NCI-H345 treated with DMSO at 0.1 percent for 48 hours (cell line): ENCODE measurements around the gene RIN1.
A peak's percentile ranks its signal among the peaks of the same experiment; 100 is the strongest.

ENCODE experiments used
- DNase-seq: peaks from one replicate; lab custom pipeline; 2025; ENCODE audit not compliant: unreplicated experiment; lab: John Stamatoyannopoulos, UW

RIN1 gene

DNA sequence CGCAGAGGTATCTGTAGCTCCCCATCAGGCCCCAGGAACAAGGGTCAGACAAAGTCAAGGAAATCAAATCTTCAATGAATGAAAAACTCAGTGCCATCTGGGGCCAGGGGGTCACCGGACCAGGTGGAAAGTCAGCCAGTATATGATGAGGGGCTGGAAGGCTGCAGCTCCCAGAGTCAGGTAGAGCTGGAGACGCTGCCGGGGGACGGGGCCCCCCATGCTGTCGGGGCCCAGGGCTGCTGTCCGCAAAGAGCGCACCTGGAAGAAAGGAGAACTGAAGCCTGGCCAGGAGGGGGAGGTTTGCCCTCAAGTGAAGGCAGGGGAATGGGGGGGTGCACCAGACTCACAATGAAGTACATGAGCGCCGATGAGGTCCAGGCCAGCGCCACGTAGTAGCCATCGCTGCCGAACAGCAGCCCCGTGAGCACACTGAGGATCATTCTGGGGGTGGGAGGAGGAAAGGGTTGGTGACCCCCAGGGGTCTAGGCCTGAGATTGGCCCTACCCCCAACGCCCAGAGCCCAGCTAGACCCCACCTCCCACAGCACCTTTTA is 51.6 kb downstream of the RIN1 start:
- no peak for DNase-seq

DNA sequence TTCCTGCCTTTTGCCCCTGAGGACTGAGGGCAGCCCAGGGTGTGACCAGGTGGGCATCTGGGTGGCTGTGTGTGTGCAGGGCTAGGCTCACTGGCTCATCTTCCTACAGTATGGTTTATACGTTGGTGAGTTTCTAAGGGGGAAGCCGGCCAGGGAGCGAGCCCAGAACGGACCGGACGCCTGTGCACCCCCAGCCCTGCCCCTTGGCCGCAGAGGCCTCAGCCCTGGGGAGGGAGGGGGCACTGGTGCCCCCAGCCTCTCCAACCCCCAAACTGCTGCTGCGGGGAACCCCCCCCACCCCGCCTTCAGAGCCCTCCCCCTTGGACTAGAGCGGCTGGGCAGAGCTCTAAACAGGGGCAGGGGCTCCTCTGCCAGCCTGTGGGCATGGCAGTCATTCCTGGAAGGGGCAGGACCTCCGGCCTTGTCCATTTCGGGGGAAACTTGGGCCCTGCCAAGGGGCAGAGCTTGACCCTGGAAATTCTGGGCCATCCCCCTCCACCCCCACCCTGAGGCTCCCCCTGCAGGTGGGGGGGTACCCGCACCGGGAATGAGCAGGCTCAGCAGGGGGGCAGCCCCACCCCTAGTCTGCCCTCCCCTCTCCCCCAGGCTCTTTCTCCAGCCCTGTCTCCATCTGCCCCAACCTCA is 52.7 kb downstream of the RIN1 start:
- no peak for DNase-seq

DNA sequence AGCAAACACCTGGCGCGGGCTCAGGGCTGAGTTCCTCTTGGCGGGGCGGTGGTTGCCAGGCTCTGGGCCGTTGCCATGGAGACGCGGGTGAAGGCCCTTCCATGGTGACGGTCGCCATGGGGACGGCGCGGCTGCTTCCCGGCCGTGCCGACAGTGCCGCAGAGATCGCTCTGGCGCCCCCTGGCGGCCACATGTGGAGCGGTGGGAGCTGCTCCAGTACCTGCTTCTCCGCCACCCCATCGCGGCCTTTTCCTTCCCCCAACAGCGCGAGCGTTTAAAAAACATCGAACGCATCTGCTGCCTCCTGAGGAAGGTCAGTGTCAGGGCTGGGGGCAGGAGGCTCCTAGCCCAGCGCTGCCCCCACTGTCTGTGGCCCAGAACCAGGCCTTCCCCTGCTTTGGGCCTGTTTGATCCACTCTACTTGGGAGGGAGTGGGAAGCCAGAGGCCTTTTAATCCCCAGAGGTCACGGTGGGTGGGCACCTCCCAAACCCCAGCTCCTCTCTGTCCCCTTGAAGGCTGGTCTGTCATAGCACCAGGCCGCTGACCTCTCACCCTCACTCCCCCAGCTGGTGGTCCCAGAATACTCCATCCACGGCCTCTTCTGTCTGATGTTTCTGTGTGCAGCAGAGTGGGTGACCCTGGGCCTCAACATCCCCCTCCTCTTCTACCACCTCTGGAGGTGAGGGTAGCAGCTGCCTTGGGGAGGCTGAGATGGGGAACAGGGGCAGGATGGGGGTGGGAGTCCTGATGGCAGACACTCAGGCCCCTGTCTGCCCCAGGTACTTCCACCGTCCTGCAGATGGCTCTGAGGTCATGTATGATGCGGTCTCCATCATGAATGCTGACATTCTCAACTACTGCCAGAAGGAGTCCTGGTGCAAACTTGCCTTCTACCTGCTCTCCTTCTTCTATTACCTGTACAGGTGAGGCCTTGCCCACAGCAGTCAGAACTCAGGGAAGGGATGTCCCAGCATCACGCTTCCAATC is 53.5 kb downstream of the RIN1 start:
- DNase-seq, result peak; percentile 94
